Naive thymus-derived CD4-positive, alpha-beta T cell (primary cell): ENCODE data around the gene ZNF416. TPM values are rescaled to one million over a fixed set of nuclear protein-coding genes. Genes with fewer than 3 reads are reported as not detected.
A peak's percentile ranks its signal among the peaks of the same experiment; 100 is the strongest.

Source experiments
- ATAC-seq: fragments of 150-1000 bp; cut with Tn5 transposase; 2 replicates; pipeline ENCODE4 v1.10.0; 2021; ENCODE audit warnings: mild to moderate bottlenecking, moderate library complexity
- CTCF ChIA-PET: fragments of 350-600 bp; sonication (Branson Sonifier 250); formaldehyde crosslinking; loops from one replicate; lab custom pipeline; 2021; ENCODE audit warnings: antibody characterized with exemption; lab: Charles Lee
- POLR2A ChIA-PET: fragments of 350-600 bp; sonication (Branson Sonifier 250); formaldehyde crosslinking; loops from one replicate; lab custom pipeline; 2021; ENCODE audit warnings: antibody characterized with exemption, inconsistent platforms; lab: Charles Lee
- DNase-seq, 9 donors: peaks; one replicate each; pipeline versions ENCODE4 v3.0.0 to v3.0.0-alpha.2; 2020 to 2022; ENCODE audit warnings: mixed read lengths in 1 of 9
- H3K27ac ChIP-seq: one replicate; pipeline ENCODE4 v1.7.0; 2013; ENCODE audit warnings: mild to moderate bottlenecking, low read depth, low read length, moderate library complexity
- H3K27me3 ChIP-seq, 2 donors: one replicate each; pipeline ENCODE4 v1.7.0; 2013; ENCODE audit warnings: low read length in 2 of 2, mild to moderate bottlenecking in 2 of 2, moderate library complexity in 2 of 2; ENCODE audit not compliant: control insufficient read depth in 2 of 2, insufficient read depth in 2 of 2
- H3K36me3 ChIP-seq, 3 experiments: 1 replicate in 2 of 3; 2 replicates in 1 of 3; pipeline ENCODE4 v1.7.0; 2013; ENCODE audit warnings: low read length in 3 of 3, mild to moderate bottlenecking in 3 of 3, moderate library complexity in 1 of 3; ENCODE audit not compliant: insufficient read depth in 3 of 3, control insufficient read depth in 2 of 3
- H3K4me1 ChIP-seq, 2 donors: one replicate each; pipeline ENCODE4 v1.7.0; 2013; ENCODE audit warnings: low read length in 2 of 2, mild to moderate bottlenecking in 2 of 2, moderate library complexity in 1 of 2; ENCODE audit not compliant: control insufficient read depth in 2 of 2, insufficient read depth in 2 of 2
- H3K4me3 ChIP-seq: 2 replicates; pipeline ENCODE4 v1.7.0; 2013; ENCODE audit warnings: mild to moderate bottlenecking, low read length
- H3K9me3 ChIP-seq, 3 experiments: 1 replicate in 2 of 3; 2 replicates in 1 of 3; pipeline ENCODE4 v1.7.0; 2013; ENCODE audit warnings: low read length in 3 of 3; ENCODE audit not compliant: control insufficient read depth in 2 of 3
- H3K27ac Mint-ChIP-seq, 9 donors: one replicate each; pipeline ENCODE4 v1.8.0; 2020 to 2022; ENCODE audit warnings: mixed read lengths in 9 of 9, mild to moderate bottlenecking in 8 of 9, moderate library complexity in 5 of 9, inconsistent platforms in 2 of 9
- H3K27me3 Mint-ChIP-seq, 5 donors: one replicate each; pipeline ENCODE4 v1.8.0; 2021 to 2022; ENCODE audit warnings: mixed read lengths in 5 of 5, mild to moderate bottlenecking in 1 of 5
- H3K36me3 Mint-ChIP-seq, 5 donors: one replicate each; pipeline ENCODE4 v1.8.0; 2020 to 2022; ENCODE audit warnings: mixed read lengths in 5 of 5, mild to moderate bottlenecking in 3 of 5, inconsistent platforms in 1 of 5
- H3K4me1 Mint-ChIP-seq, 7 donors: one replicate each; pipeline ENCODE4 v1.8.0; 2020 to 2022; ENCODE audit warnings: mixed read lengths in 7 of 7, mild to moderate bottlenecking in 3 of 7, inconsistent platforms in 1 of 7
- H3K4me3 Mint-ChIP-seq, 10 donors: one replicate each; pipeline ENCODE4 v1.8.0; 2020 to 2022; ENCODE audit warnings: mild to moderate bottlenecking in 10 of 10, mixed read lengths in 10 of 10, moderate library complexity in 6 of 10, inconsistent platforms in 2 of 10
- H3K9me3 Mint-ChIP-seq, 11 donors: one replicate each; pipeline ENCODE4 v1.8.0; 2020 to 2022; ENCODE audit warnings: mixed read lengths in 11 of 11, mild to moderate bottlenecking in 4 of 11, inconsistent platforms in 1 of 11, moderate library complexity in 1 of 11
- intact Hi-C, 2 donors: fragments of 100-400 bp; cut with micrococcal nuclease; formaldehyde crosslinking; loops; one replicate each; pipeline ENCODE4 v1.15.1; 2023
- polyA plus RNA-seq, 2 donors: library from polyadenylated mRNA; unstranded; fragments of 300-500 nt; fragmentation: Illumina TruSeq; gene quantifications; one replicate each; pipeline ENCODE4 v1.2.3, GENCODE V29; 2021
- total RNA-seq, 6 experiments: library from RNA in 5 of 6; stranded (reverse) in 5 of 6; gene quantifications; 1 replicate in 5 of 6; 2 replicates in 1 of 6; pipeline ENCODE4 v1.2.3 and lab custom pipeline; 2021 to 2026

Gene ZNF416
- total and polyA plus RNA-seq, 7 experiments from 2014 or later: 4.4 to 13.8 (median 5.7) TPM

DNA sequence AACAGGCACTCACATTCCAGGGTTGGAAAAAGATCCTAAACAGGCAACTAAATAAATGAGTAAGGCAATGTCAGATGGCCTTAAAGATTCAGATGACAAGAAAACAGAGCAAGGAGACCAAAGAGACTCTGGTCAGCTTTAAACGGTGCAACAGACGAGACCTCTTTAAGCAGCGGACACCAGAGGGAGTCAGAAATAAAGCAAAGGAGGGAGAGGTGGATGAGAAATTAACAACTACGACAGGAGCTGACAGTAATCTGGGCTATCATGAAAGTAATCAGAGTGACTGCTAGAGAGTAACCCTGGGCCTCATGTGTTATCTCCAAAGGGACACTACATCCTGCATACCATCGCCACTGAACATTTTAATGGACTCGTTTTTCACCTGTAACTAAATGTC is 20.2 kb downstream of the ZNF416 start:
- ChIA-PET CTCF (no interaction called here), POLR2A (interaction anchor here (0.8 to 1.5 kb wide), 5 partner anchors 13 to 174 kb away, joined by 3 to 4 read pairs (median 3); partner anchors contain the start of gene ZNF549)
- Histone ChIP-seq H3K36me3 (peaks cover 0 to 37% (median 28%) of the 10 kb centered on the region in 3 experiments), H3K27me3 (no peaks in the 10 kb centered on the region), H3K4me3 (peak overlapping the region; percentile 89), H3K27ac (peak overlapping the region; percentile 82), H3K4me1 (peaks cover 16 to 19% of the 10 kb centered on the region in 2 donors), H3K9me3 (peaks cover 0 to 27% (median 14%) of the 10 kb centered on the region in 3 experiments)
- Mint-ChIP-seq H3K4me1 (peaks cover 21 to 45% (median 33%) of the 10 kb centered on the region in 7 donors), H3K27me3 (peaks cover 0 to 16% (median 4%) of the 10 kb centered on the region in 5 donors), H3K9me3 (peaks cover 6 to 85% (median 41%) of the 10 kb centered on the region in 11 donors), H3K4me3 (peak overlapping the region; percentile 87 to 99 (median 98)), H3K27ac (peak overlapping the region in 8 of 9 donors; percentile 30 to 93 (median 90)), H3K36me3 (peaks cover 30 to 63% (median 52%) of the 10 kb centered on the region in 5 donors)
- ATAC-seq: no peak
- no peak for DNase-seq
- intact Hi-C loops: loop anchor here in 1 of 2 donors (2.0 kb wide), 2 partner anchors 56 to 82 kb away; partner anchors contain the start of genes ZNF134 and ZNF772

DNA sequence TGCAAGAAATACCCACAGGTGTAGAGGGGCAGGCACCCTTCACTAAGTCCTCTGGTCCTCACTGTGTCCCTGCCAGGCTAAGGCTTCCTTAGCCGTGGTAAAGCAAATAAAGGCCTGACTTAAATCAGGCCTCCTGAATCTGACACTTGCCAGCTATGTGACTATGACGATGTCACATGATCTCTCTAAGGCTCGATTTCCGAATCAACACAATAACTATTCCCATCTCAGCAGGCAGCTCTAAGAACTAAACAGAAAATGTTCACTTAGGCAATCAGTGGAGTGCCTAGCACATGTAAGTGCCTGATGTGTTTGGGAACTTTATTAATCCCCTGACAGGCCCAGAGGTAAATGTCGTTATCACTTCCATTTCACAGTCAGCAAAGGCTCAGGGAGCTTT is 21.1 kb downstream of the ZNF416 start:
- peaks cover 0 to 33% (median 18%) of the 10 kb centered on the region in 3 experiments for H3K9me3 ChIP-seq
- no peak for DNase-seq
- peaks cover 3 to 85% (median 46%) of the 10 kb centered on the region in 11 donors for H3K9me3 Mint-ChIP-seq
- H3K36me3 ChIP-seq: peaks cover 0 to 45% (median 36%) of the 10 kb centered on the region in 3 experiments
- peaks cover 0 to 16% (median 4%) of the 10 kb centered on the region in 5 donors for H3K27me3 Mint-ChIP-seq
- peaks cover 21 to 45% (median 33%) of the 10 kb centered on the region in 7 donors for H3K4me1 Mint-ChIP-seq
- ATAC-seq: no peak
- H3K27ac Mint-ChIP-seq: peak overlapping the region in 4 of 9 donors; percentile 30 to 93 (median 88)
- H3K27me3 ChIP-seq: no peaks in the 10 kb centered on the region
- ChIA-PET CTCF (no interaction called here), POLR2A (no interaction called here)
- H3K4me3 ChIP-seq: peak overlapping the region; percentile 89
- intact Hi-C loops: loop anchor here in 1 of 2 donors (2.0 kb wide), 2 partner anchors 57 to 81 kb away; partner anchors contain the start of genes ZNF134 and ZNF772
- peaks cover 31 to 70% (median 60%) of the 10 kb centered on the region in 5 donors for H3K36me3 Mint-ChIP-seq
- H3K4me3 Mint-ChIP-seq: peak overlapping the region in 9 of 10 donors; percentile 26 to 99 (median 97)
- H3K27ac ChIP-seq: no peak overlapping the region
- H3K4me1 ChIP-seq: peaks cover 16 to 19% of the 10 kb centered on the region in 2 donors

DNA sequence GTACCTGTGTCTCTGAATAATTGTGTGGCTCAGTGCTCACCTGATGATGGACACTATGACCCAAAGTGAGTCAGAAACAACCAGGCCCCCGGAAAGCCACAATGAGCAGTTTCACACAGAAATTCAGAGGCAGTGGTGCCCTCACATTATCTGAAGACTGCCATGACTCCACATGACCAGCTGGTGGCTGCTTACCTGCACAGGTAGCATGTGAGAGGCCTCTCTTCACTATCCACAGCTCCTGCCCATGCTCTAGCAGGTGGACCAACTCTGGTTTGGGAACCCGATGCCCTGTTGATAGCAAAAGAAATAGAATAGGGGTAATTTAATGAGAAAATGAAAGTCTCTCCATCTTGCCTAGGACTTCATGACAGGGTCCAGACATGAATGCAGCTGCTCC is 26.3 kb downstream of the ZNF416 start:
- peaks cover 5 to 82% (median 38%) of the 10 kb centered on the region in 3 experiments for H3K9me3 ChIP-seq
- H3K4me1 ChIP-seq: no peaks in the 10 kb centered on the region
- ATAC-seq (no peak), DNase-seq (no peak)
- POLR2A ChIA-PET: no interaction called here
- H3K27me3 Mint-ChIP-seq: no peaks in the 10 kb centered on the region
- H3K27me3 ChIP-seq: no peaks in the 10 kb centered on the region
- intact Hi-C loops: no loop called here
- CTCF ChIA-PET: no interaction called here
- peaks cover 20 to 91% (median 64%) of the 10 kb centered on the region in 3 experiments for H3K36me3 ChIP-seq
- H3K4me3 ChIP-seq: no peak overlapping the region
- H3K27ac Mint-ChIP-seq: no peak overlapping the region
- peaks cover 0 to 11% (median 3%) of the 10 kb centered on the region in 7 donors for H3K4me1 Mint-ChIP-seq
- no peak overlapping the region for H3K27ac ChIP-seq
- peaks cover 71 to 100% (median 98%) of the 10 kb centered on the region in 5 donors for H3K36me3 Mint-ChIP-seq
- peaks cover 16 to 99% (median 68%) of the 10 kb centered on the region in 11 donors for H3K9me3 Mint-ChIP-seq
- H3K4me3 Mint-ChIP-seq: peak overlapping the region in 1 of 10 donors; percentile 12

DNA sequence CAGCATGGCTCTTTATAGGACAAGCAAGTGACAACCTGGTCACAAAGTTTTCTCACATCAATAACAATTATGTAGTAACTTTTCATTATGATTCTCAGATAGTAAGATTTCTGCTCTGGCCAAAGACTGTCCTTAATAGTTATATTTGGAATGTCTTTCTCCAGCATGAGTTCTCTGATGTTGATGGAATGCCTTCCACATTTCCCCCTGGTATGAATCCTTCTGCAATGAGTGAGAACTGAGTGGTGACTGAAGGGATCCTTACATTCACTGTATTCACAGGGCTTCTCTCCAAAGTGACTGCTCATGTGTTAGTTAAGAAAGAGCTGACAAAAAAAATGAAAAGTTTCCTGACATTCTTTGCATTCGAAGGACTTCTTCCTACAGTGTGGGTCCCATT is 32.2 kb downstream of the ZNF416 start:
- Histone ChIP-seq H3K36me3 (peaks cover 32 to 95% (median 32%) of the 10 kb centered on the region in 3 experiments), H3K27me3 (no peaks in the 10 kb centered on the region), H3K4me1 (no peaks in the 10 kb centered on the region), H3K9me3 (peaks cover 5 to 92% (median 39%) of the 10 kb centered on the region in 3 experiments), H3K4me3 (peak overlapping the region; percentile 15), H3K27ac (no peak overlapping the region)
- no peak overlapping the region for H3K27ac Mint-ChIP-seq
- no peak for ATAC-seq
- H3K4me1 Mint-ChIP-seq: peaks cover 0 to 3% (median 0%) of the 10 kb centered on the region in 7 donors
- H3K9me3 Mint-ChIP-seq: peaks cover 19 to 100% (median 92%) of the 10 kb centered on the region in 11 donors
- CTCF ChIA-PET: no interaction called here
- POLR2A ChIA-PET: interaction anchor here (1.0 kb wide), 1 partner anchor 87 kb away, joined by 3 read pairs; no protein-coding TSS in a partner anchor
- no peak for DNase-seq
- H3K27me3 Mint-ChIP-seq: no peaks in the 10 kb centered on the region
- H3K4me3 Mint-ChIP-seq: no peak overlapping the region
- H3K36me3 Mint-ChIP-seq: peaks cover 62 to 95% (median 89%) of the 10 kb centered on the region in 5 donors
- intact Hi-C loops: no loop called here

DNA sequence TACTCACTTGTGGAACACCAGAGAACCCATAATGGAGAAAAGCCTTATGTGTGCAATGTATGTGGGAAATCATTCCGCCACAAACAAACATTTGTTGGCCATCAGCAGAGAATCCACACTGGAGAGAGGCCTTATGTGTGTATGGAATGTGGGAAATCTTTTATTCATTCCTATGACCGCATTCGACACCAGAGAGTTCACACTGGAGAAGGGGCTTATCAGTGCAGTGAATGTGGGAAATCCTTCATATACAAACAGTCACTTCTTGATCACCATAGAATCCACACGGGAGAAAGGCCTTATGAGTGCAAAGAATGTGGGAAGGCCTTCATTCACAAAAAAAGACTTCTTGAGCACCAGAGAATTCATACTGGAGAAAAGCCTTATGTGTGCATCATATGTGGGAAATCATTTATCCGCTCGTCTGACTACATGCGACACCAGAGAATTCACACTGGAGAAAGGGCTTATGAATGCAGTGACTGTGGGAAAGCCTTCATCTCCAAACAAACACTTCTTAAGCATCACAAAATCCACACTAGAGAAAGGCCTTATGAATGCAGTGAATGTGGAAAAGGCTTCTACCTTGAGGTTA is 40.7 kb downstream of the ZNF416 start:
- peaks cover 35 to 82% (median 59%) of the 10 kb centered on the region in 3 experiments for H3K36me3 ChIP-seq
- peaks cover 37 to 94% (median 77%) of the 10 kb centered on the region in 3 experiments for H3K9me3 ChIP-seq
- ChIA-PET CTCF (no interaction called here), POLR2A (no interaction called here)
- H3K9me3 Mint-ChIP-seq: peaks cover 25 to 100% (median 83%) of the 10 kb centered on the region in 11 donors
- intact Hi-C loops: no loop called here
- H3K27ac ChIP-seq: no peak overlapping the region
- DNase-seq: no peak
- no peak for ATAC-seq
- no peaks in the 10 kb centered on the region for H3K4me1 ChIP-seq
- H3K36me3 Mint-ChIP-seq: peaks cover 61 to 96% (median 94%) of the 10 kb centered on the region in 5 donors
- no peaks in the 10 kb centered on the region for H3K27me3 Mint-ChIP-seq
- peak overlapping the region in 1 of 10 donors; percentile 43 for H3K4me3 Mint-ChIP-seq
- H3K4me3 ChIP-seq: peak overlapping the region; percentile 8
- H3K4me1 Mint-ChIP-seq: peaks cover 0 to 3% (median 0%) of the 10 kb centered on the region in 7 donors
- H3K27ac Mint-ChIP-seq: no peak overlapping the region
- no peaks in the 10 kb centered on the region for H3K27me3 ChIP-seq

DNA sequence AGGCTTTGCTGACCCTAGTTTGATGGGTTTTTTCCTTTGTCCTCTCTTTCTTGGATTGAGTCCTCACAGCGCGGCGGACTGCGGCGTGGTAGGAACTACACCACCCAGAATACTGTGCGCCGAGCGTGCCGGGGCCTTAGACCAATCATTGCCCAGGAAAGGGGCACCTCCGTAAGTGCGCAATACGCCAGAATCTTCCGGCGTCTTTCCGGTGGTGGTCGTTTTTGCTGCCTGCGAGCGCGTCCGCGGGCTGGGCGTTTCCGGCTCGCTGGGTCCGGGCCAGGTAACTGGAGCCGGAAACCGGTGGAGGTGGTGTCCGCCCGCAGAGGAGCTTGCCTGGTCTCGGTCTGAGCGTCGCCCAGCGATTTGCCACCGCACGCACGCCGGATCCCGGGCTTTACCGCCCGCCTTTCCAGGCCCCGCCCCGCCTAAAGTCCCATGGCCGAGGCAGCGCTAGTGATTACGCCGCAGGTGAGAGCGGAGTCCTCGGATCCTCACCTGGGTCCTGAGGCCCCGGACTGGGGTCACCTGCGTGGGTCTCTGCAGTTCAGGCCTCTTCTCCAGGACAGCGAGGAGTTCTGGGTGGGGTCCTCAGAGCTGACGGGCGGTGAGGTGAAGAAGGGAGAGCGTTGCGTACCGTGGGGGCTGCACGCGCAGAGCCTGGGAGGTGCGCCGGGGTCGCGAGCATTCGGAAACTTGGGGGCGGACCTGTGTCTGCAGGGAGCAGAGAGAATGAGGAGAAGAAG is 51.4 kb downstream of the ZNF416 start, which contains the start of gene ZNF549:
Gene ZNF549, plus strand, starts transcription at position 221 of the 746 bp plus-strand sequence. Its CDS starts 218 bp downstream, at position 439.
- peak; percentile 65 to 90 (median 88) for DNase-seq
- Histone ChIP-seq H3K27me3 (no peaks in the 10 kb centered on the region), H3K27ac (peak within 1 kb of the TSS; percentile 94), H3K9me3 (peaks cover 0 to 30% (median 14%) of the 10 kb centered on the region in 3 experiments), H3K4me1 (peaks cover 14 to 18% of the 10 kb centered on the region in 2 donors), H3K4me3 (peak within 1 kb of the TSS; percentile 98), H3K36me3 (peaks cover 0 to 28% (median 10%) of the 10 kb centered on the region in 3 experiments)
- intact Hi-C loops: loop anchor here (1.0 to 5.0 kb wide), 15 partner anchors 28 to 475 kb away; partner anchors contain the start of genes TRAPPC2B (in 2 of the 2), ZNF17 (in 2 of the 2), ZNF419 (in 2 of the 2) and ZNF547 (in 2 of the 2)
- Mint-ChIP-seq H3K4me3 (peak within 1 kb of the TSS; percentile 89 to 98 (median 96)), H3K4me1 (peaks cover 15 to 36% (median 32%) of the 10 kb centered on the region in 7 donors), H3K36me3 (peaks cover 23 to 54% (median 47%) of the 10 kb centered on the region in 5 donors), H3K9me3 (peaks cover 6 to 74% (median 48%) of the 10 kb centered on the region in 11 donors), H3K27ac (peak within 1 kb of the TSS; percentile 80 to 98 (median 95)), H3K27me3 (peaks cover 0 to 4% (median 0%) of the 10 kb centered on the region in 5 donors)
- ChIA-PET POLR2A (interaction anchor here (0.9 to 1.3 kb wide), 4 partner anchors 32 to 292 kb away, joined by 3 to 4 read pairs (median 4); partner anchors contain the start of gene ZNF134), CTCF (no interaction called here)
- ATAC-seq: peak; percentile 99
